HuH-7.5 (cell line): Measurements from ENCODE around the gene ASCL4.

Experiments used
- DNase-seq: peaks from one replicate; pipeline ENCODE4 v3.0.0; 2011; ENCODE audit warnings: low spot score

The ASCL4 gene

DNA sequence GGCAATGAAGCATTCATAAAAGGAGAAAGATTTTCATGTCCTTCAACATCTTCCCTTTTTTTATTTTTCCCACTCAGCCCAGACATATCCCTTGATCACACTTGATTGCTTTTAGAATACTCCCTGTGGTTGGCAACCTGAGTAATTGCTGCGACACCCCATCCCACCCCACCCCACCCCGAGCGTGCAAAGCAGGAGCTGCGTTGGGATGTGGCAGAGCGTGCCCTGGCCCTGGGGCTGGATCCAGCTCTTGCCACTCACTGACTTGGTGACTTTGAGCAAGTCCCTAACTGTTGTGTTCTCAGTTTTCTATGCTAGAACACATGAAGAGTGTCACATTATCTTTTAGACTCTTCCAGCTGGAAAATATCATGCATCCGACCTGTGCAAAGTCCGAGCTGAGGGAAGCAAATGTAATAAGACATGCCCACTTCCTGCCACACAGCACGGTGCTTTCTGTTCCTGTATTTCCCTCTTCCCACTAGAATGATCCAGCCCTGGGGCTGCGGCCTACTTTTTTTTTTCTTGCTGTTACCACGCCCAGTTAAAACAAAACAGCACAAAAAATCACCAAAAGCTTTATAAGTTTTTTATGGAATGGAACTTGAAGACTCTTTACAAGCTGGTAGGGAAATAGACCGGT lies 4.0 kb downstream of the ASCL4 start:
- DNase-seq = no peak

- DNase-seq = no peak
These were observed 4.8 kb downstream of the ASCL4 start for GRCh38 chr12:107779077-107779831.

DNA sequence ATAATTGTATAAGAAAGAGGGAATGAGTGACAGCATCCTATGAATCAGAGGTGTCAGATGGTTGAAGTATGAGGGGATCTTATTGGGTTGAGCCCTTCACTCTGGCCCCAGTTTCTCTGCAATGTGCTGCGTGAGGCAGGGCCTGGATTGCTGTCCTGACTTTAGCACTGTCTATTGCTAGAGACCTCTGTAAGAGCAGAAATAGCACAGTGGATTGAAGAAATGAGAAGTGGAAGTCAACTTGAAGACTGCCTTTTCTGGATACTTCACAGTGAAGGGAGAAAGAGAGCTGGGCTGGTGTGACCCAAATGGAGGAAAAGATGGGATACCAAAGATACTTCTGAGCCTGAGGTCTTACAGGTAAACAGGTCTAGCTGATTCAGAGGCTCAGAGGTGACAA lies 5.8 kb downstream of the ASCL4 start:
- no peak for DNase-seq

- no peak for DNase-seq
These were observed 7.6 kb downstream of the ASCL4 start for GRCh38 chr12:107782067-107782466.

DNA sequence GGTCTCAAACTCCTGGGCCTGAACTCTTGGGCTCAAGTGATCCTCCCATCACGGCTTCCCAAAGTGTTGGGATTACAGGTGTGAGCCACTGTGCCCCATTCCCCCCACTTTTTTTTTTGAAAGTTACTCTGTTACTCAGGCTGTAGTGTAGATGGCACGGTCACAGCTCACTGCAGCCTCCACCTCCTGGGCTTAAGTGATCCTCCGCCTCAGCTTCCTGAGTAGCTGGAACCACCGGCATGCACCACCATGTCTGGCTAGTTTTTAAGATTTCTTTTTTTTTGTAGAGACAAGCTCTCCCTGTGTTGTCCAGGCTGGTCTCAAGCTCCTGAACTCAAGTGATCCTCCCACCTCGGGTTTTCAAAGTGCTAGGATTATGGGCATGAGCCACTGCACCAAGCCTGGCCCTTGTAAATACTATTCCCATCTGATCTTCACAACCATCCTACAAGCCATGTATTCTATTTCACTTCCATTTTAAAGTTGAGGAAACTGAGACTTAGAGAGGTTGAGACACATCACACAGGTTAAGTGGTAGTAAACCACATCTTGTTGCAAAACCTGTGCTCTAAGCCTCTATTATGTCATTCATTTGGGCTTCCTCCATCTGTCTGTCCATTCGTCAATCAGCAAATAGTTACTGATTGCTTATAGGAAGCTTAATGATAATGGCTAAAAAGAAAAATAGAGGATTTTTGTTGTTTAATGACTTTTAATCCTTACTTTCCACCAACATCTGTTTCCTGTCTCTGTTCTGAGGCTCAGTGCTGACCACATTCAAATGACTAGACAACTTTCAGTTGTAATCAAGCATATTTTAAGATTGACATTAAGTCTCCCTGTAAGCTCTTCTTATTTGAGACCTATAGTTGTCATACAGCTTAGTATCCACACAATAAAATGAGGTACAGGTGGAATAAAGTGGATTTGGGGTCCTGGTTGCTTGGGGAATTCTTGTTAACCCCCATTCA lies 9.2 kb downstream of the ASCL4 start:
- DNase-seq = no peak

DNA sequence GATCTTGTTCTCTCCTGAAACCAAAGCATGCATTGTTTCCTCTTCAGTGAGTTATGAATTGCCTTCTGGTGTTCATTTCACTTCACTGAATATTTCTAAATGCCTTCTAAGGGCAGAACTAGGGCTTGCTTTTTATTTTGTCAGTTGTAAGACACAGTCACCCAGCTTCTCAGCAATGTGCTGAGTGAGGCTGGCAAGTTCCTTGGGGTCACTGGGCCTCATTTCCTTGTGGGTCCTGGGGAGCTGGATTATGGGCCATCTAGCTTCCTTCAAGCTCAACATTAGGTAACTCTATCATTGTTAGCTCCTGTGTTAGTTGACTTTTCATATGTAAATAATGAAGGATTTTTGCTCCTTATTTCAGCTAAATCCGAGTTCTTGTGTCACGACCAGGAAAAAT lies 13.8 kb downstream of the ASCL4 start:
- no peak for DNase-seq

- no peak for DNase-seq
These were observed 14.4 kb downstream of the ASCL4 start for GRCh38 chr12:107788690-107789458.

DNA sequence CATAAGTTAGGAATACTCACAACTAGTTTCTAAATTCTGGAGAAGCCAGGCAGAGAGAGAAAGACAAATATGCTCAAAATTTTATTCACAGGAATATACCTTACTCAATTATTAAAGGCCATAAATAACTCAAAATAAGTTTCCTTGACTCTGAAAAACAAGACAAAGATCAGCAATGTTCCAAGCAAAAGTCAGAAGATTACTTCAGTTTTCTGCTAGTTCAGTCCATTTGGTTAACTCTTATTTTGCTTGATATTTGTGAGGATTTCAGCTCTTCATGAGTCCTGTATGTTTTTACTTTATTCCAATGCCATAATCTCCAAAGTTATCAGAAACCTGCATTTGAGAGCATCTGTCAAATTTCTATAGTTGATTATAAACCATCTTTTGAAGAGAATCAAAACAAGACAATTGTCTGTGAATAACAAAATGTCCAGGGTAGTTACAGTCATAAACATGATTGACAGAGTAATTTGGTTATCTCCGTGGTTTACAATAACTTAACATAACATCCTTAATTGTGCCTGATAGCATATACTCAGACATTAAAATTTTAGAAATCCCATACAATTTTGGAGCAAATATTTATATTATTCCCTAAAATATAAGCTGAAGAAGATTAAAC lies 17.1 kb downstream of the ASCL4 start:
- no peak for DNase-seq

GRCh38 chr12:107794451-107794850 lies 19.9 kb downstream of the ASCL4 start:
- no peak for DNase-seq

DNA sequence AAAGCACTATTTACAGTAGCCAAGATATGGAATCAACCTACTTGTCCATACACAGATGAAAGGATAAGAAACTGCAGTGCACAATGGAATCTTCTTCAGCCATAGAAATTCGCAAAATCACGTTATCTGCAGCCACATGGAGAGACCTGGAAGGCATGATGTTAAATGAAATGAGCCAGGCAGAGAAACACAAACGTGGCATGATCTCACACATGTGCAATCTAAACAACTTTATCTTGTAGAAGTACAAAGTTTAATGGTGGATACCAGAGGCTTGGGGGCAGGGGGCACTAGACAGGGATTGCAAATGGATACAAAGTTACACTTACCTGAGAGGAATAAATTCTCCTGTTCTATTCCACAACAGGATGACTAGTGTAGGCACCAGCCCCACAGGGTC lies 24.1 kb downstream of the ASCL4 start:
- no peak for DNase-seq

GRCh38 chr12:107801150-107801549 lies 26.6 kb downstream of the ASCL4 start:
- no peak for DNase-seq

GRCh38 chr12:107803092-107803491 lies 28.6 kb downstream of the ASCL4 start:
- no peak for DNase-seq

GRCh38 chr12:107805488-107806180 lies 31.1 kb downstream of the ASCL4 start:
- no peak for DNase-seq

DNA sequence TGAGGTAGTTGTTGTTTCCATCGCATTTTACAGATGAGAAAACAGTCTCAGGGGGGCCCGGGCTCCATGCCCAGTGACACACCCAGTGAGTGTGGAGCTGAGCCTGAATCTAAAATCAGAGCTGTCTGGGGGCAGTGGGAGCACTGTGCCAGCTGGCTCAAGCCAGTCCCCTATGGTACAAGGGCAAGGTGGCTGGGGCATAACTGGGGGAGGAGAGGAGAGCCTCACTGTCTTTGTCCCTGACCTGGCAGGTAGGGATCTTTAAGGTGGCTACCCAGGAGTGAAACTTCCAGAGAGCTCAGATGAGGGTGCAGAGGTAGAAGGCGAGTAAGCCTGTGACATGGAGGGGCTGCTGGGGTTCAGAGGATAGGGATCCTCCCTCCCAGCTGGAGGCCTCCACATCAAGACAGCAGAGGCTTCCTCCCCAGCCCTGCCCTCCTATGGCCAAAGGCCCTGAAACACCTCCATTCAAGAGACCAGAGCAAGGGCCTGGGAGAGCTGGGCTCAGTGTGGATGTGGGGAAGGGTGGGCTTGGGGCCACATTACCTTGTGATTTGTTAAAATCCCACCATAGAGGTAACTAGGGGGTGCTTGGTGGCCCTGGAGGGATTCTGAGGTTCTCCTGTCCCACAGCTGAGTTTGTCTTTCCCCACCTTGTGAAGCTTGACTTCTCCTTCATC lies 33.1 kb downstream of the ASCL4 start:
- no peak for DNase-seq

DNA sequence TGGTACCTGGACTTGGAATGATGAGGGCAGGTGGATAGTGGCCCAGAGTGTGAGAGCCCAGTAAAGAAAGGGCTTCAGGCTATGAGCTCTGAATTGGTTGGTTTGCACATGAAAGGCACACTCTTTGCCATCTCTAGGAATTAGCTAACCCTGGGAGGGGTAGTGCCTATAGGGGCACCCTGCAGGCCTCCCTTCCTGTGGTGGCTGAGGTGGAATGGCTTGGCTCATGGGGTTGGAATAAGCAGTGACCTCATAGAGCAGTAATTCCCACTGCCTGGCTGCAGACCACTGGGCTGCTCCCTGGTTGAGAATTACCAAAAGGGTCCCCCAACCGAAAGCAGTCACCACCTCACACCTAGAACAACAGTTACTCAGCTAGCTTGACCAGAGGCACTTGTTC lies 42.7 kb downstream of the ASCL4 start:
- DNase-seq = no peak

GRCh38 chr12:107818984-107819383 lies 44.5 kb downstream of the ASCL4 start:
- no peak for DNase-seq

DNA sequence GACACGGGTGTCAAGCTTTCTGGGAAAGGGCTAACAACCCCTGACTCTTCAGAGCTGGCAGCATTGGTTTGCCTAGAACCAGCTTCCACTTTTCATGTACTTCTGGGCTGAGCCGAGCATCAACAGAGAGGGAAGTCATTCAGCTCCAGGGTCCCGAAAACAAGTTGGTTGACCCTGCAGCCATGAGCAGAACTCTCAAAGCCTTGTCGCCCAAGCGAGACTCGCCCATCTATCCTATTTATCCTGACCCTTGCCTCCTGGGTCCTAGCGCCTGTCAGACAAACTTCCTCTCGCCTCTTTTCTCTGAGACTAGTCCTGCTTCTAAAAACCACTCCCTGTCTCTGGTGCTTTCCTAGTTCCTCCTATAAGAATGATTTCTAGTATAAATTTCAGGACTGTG lies 47.9 kb downstream of the ASCL4 start:
- DNase-seq = no peak
